Measurements from ENCODE around the gene TIA1. TPM values are rescaled to one million over a fixed set of nuclear protein-coding genes. Genes with fewer than 3 reads are reported as not detected.
"Not testable (repeated sequence)": the region's sequence is repeated elsewhere in the genome, so short reads cannot be mapped to it uniquely, and the experiment has no call there.

Gene TIA1
- total RNA-seq, 1 donor from 2014 or later: 124 TPM

GRCh38 chr2:70223305-70223704 is 25.1 kb downstream of the TIA1 start:
- not testable (repeated sequence) for DNase-seq (ENCODE audit: low spot score)

- DNase-seq (ENCODE audit: low spot score): no peak
Measured at GRCh38 chr2:70214953-70215549, 33.4 kb downstream of the TIA1 start.

GRCh38 chr2:70214365-70214764 is 34.1 kb downstream of the TIA1 start:
- DNase-seq (ENCODE audit: low spot score): no peak

GRCh38 chr2:70212298-70212932 is 36.0 kb downstream of the TIA1 start:
- DNase-seq (ENCODE audit: low spot score): no peak

- DNase-seq (ENCODE audit: low spot score): no peak
Measured at GRCh38 chr2:70211595-70211994, 36.8 kb downstream of the TIA1 start.

- DNase-seq (ENCODE audit: low spot score): no peak
Measured at GRCh38 chr2:70204452-70204851, 44.0 kb downstream of the TIA1 start.

- DNase-seq (ENCODE audit: low spot score): no peak
Measured at GRCh38 chr2:70203086-70203485, 45.3 kb downstream of the TIA1 start.

GRCh38 chr2:70202236-70202806 is 46.1 kb downstream of the TIA1 start:
- no peak for DNase-seq (ENCODE audit: low spot score)

GRCh38 chr2:70201831-70202230 is 46.6 kb downstream of the TIA1 start:
- DNase-seq (ENCODE audit: low spot score): no peak

GRCh38 chr2:70201225-70201768 is 47.1 kb downstream of the TIA1 start:
- DNase-seq (ENCODE audit: low spot score): no peak

GRCh38 chr2:70199320-70199864 is 49.0 kb downstream of the TIA1 start:
- no peak for DNase-seq (ENCODE audit: low spot score)

GRCh38 chr2:70192516-70192915 is 55.9 kb downstream of the TIA1 start:
- no peak for DNase-seq (ENCODE audit: low spot score)

GRCh38 chr2:70191244-70191735 is 57.1 kb downstream of the TIA1 start:
- DNase-seq (ENCODE audit: low spot score): no peak

- DNase-seq (ENCODE audit: low spot score): peak; percentile 97
Measured at GRCh38 chr2:70190418-70191243, 57.8 kb downstream of the TIA1 start, which contains the start of gene C2orf42. C2orf42 (minus strand) TSS chr2:70191019; CDS start chr2:70181985, 9,034 bp downstream.

GRCh38 chr2:70188460-70188859 is 60.0 kb downstream of the TIA1 start:
- DNase-seq (ENCODE audit: low spot score): no peak

GRCh38 chr2:70187170-70187569 is 61.3 kb downstream of the TIA1 start:
- not testable (repeated sequence) for DNase-seq (ENCODE audit: low spot score)

- DNase-seq (ENCODE audit: low spot score): no peak
Measured at GRCh38 chr2:70182689-70183088, 65.7 kb downstream of the TIA1 start.

- DNase-seq (ENCODE audit: low spot score): no peak
Measured at GRCh38 chr2:70181363-70181956, 67.0 kb downstream of the TIA1 start.

- no peak for DNase-seq (ENCODE audit: low spot score)
Measured at GRCh38 chr2:70173520-70173919, 74.9 kb downstream of the TIA1 start.

- DNase-seq (ENCODE audit: low spot score): not testable (repeated sequence)
Measured at GRCh38 chr2:70169654-70170245, 78.7 kb downstream of the TIA1 start.

- no peak for DNase-seq (ENCODE audit: low spot score)
Measured at GRCh38 chr2:70161069-70161534, 87.3 kb downstream of the TIA1 start.
